ENCODE data around the gene MYBBP1A.

Gene MYBBP1A

DNA sequence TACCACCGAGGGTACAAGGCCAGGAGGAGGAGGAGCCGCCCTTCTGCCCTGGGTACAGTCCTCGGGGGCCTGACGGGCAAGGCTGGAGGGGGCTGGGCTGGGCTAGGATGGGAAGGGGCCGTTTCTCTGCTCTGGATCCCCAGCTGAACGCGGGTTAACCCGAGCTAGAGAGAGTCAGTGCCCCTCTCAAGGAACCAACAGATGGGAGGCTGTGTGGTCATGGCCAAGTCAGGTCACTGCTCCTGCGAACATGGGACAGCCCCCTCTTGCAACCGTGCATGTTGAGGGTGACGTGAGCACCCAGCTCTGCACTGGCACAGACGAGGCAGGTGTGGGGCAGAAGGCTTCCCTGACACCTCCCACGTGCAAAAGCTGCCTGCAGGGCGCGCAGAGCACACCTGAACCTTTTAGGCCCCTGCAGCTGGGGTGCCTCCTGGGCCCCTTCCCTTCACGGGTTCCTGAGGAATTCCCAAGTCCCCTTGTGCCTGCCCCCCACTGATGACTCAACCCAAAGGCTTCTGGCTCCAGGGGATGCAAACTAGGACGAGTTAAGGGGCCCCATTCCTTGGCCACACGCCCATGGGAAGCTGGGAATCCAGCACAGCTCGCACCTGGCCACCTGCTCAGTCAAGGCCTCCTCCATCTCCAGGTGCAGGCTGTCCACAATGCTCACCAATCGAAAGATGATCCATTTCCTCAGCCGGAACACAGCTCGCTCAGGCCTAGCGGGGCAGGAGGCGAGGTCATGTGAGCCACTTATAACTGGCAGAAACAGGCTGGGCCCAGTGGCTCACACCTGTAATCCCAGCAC, 6.3 kb downstream of the MYBBP1A start:
- no peak for DNase-seq

DNA sequence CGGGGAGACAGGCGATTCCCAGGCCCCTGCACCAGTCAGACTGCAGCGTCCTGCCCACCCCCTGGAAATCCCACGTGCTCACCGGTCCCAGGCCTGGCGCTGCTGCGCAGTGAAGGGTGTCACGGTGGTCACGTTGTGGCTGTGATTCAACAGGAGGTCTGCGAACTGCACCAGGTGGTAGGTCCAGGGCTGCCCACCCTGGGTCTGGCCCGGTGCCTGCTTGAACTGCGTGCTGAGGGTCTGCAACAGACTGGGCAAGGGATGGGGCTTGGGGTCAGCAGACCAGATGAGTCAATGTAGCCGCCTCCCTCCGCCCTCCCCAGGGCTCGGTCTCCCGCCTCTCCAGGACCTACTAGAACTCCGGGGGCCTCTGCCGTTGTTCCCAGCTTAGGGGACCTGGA, 7.1 kb downstream of the MYBBP1A start:
- no peak for DNase-seq

DNA sequence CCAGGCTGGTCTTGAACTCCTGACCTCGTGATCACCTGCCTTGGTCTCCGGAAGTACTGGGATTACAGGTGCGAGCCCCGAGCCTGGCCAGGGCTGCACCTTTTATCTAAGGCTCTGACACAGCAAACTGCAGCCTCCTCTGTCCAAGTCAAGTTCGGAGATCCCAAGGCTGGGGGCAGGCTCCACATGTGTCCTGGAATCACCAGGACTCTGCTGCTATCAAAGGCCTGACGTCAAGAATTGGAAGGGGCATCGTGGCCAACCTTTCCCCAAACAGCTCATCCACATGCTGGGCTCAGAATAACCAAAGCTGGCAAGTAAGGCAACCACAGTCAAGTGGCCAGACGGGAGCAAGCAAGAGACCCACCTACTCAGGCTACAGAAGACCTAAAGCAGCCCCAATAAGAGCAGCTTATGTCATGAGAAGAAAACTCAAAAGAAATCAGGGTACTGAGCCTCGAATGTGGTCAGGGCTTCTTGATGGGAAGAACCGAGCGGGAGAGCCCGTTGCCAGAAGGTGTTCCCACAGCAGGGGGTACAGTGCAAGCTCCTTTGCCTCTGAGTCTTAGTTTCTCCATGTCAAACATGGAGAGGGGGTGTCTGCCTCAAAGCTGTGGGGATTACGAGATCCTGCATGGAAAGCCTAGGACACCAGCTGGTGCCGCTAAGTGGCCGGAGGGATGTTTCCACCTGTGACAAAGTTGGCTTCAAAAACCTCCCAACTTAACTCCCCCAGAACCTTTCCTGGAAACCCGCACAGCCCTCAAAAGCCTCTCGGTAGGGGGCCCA, 7.9 kb downstream of the MYBBP1A start:
- DNase-seq = no peak

DNA sequence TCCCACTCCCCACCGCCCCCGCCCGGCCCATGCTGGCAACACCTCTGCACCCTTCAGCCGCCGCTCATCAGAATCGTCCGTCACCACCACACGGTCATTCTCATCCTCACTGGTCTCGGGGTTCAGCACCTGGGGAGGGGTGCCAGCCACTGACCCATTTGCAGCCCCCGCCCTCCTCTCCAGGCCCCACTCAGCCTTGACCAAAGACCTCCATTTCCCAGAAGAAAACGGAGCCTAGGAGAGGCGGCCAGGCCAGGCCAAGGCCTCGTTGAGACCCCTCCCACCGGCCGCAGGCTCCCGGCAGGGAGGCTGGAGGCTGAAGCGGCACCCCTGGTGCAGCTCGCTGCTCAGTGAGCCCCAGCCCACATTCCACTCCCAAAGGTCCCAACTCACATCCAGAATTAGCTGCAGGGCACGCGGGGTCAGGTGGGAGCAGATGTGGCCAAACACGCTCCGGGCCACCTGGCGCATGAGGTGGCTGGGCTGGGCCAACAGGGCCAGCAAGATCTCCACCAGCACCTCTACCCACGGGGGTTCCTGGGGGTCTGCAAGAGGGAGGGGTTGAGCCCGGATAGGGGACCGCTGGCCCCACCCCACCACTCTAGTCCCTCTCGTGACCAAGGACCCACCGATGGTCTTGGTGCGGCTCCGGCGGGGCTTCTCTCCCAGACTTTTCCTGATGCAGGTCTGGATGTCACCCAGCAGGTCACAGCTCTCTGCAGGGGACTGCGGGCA, 9.8 kb downstream of the MYBBP1A start:
- DNase-seq = no peak

DNA sequence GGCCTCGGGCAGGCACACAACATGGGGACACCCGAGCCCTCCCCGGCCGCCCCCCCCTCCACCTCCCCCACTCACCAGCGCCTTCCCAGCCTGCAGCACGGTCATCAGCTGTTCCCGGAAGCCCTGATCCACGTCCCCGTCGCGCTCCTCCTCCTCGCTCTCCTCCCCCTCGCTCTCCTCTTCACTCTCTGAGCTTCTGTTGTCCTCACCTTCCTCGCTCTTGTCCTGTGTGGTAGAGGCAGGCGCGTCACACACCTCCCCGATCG, 10.3 kb downstream of the MYBBP1A start:
- DNase-seq = no peak

DNA sequence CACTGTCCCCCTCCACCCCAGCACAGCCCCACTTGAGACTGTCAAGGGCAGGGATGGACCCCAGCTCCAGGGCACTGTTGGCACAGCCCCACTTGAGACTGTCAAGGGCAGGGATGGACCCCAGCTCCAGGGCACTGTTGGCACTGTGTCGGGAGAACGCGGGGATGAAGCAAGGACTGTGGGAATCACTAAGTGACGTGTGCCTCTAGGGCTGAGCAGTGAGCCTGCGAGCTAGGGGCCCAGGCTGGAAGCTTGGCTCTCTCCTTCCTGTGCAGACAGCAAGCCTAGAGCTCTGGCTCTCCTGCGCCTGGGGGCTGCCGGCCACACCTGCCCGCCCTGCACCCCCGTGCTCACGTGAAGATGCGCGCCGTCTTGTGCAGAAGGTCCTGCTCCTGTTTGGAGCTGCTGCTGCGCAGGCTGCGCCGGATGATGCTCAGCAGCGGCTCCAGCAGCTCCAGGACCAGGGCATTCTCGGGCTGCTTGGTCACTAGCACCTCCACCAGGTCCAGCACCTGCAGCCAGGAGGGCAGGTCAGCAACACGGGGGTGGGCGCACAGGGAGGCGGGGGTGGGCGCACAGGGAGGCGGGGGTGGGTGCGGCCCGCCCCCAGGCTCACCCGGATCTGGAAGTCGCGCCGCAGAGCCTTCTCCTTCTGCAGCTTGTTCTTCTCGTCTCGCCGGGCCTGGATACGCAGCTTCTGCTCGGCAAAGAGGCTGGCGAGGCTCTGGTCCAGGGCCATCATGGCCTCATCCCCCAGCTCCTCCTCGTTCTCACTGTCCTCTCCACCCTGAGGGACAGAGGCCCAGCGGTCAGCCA, 10.8 kb downstream of the MYBBP1A start:
- no peak for DNase-seq

DNA sequence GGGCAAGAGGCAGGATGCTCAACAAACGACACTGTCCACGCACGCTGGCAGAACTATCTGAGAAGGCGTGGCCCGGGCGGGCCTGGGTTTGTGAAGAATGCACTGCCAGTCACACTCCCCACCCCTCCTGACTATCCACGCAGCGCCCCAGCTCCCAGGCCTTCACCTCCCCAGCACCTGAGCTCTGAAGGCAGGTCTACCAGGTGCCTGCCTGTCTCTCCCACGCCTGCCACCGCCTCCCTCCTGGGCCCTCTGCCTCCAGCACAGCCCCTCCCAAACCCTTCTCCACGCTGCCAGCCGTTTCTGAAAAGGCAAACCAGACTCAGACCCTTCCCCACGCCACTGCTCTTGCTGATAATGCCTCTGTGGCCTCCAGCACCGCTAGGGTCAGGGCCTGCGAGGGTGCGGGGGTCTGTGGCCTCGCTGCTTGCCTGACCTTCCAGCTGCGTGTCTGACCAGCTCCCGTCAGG, 11.6 kb downstream of the MYBBP1A start:
- no peak for DNase-seq

DNA sequence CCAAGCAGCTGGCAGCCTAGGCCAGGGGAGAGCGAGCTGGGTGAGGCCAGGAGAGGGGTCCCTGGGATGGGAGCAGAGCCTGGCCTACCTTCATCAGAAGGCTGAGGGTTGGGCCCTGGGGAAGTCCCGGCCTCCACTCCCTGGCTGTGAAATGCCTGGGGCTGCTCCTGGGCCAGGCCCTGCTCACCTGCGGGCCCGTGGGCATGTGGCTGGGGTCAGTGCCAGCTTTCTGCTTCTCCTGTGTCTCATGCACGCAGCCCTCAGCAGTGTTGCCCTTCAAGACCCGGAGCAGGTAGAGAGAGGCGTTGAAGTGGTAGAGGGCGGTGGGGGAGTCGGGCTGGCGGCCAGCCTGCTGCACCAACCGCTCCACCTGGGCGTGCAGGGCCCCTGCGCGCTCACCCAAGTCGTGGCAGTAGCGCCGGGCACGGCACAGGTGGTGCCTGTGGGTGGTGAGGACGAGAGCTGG, 12.4 kb downstream of the MYBBP1A start:
- no peak for DNase-seq

DNA sequence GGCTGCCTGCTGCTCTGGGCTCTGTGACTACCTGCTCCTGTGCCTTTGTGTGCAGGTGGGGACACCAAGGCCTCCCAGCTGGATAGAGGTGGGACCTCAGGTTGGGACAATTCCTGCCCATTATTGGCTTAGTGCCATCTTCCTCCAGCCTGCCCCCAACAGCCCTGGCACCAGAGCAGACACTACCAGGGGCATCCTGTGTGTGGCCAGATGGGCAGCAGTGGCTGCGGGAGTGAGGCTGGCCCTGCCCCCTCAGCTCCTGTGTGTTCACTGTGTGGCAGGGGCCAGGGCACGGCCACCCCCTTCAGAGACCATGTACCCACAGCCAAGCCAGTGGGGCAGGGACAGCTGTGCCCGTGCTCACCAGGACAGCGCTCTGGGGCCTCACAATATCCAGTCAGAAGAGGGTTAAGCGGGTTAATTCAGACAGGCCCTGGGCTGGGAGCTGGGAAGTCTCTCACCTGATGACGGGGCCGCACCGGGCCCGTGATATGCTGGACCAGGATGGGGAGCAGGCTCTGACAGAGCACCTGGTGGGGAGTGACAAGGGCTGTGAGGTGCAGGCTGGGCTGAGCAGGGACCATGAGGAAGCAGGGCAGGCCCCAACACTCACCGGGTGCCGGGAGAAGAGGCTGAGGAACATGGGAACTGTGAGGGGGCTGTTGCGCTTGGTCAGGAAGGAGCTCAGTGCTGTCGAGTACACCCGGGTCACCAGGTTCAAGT, 13.0 kb downstream of the MYBBP1A start:
- no peak for DNase-seq

DNA sequence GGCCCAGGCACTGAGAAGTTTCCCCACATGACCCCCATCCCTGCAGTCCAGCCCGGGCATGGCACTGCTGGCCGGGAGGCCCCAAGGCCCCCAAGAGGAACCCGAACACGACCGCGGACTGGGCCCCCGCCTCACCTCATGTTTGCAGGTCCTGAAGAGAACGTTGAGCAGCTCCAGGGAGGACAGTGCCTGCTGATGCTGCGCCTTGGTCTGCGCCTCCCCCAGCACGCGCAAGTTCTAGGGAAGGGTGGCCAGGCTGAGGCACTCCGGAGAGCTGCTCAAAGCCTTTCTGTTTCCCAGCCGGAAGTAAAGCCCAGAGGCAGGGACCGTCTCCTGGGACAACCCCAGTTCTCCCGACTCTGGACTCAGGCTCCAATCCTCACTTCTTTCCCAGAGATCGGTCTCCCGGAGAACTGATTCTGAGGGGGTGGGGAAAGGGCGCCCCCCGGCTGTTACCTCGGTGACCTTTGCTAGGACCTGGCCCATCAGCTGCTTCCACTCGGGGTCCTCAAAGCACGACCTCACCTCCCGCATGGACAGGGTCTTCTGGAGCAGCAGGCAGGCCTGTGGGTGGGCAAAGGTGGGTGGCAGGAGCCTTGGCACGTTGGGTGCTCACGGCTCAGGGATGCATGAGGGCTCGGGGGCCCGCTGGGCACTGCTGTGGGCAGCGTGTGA, 13.7 kb downstream of the MYBBP1A start:
- DNase-seq = no peak

DNA sequence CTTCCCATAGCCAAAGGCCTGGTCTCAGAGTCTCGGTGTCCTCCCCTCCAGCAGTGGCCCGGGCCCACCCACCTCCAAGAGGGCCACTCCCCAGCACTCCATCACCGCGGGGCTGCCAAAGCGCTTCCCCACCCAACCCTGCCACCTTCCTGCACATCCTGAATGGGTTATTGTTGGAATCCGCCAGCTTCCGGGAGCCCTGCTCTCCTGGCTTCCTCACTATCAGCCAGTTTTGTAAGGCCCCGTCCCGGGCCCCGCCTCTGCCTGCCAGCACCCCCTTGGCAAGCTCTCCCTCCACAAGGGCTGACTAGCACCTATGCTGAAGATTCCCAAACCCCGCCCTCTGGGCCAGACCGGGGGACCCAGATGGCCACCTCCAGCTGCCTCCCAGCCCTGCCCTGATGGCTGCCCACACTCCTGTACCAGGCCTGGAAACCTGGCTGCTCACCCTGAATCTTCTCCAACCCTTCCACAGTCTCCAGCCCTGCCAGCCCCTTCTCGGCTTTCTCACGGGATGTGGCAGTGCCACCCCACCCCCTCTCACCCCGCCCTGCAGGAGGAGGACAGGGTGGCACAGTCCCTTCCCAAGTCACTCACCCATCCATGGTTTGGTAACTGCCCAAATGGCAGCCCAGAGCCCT, 14.4 kb downstream of the MYBBP1A start:
- DNase-seq = no peak

DNA sequence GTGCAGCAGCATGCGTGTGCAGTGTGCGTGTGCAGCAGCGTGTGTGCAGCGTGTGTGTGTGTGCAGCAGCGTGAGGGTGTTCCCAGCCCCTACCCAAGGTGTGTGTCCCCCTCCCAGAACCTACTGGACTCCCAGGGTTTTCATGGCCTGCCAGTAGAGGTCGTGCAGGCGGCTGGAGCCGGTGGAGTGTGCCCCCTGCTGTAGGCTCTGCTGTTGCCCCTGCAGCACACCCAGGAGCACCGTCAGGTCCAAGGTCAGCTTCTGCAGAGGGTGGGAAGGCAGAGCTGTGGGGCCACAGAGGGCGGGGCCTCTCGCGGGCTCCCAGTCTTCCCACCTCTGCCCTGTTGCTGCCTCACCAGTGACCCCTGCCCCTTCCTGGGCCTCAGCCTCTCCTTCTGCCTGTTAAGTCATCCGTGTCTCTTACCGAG, 14.9 kb downstream of the MYBBP1A start:
- DNase-seq = no peak

DNA sequence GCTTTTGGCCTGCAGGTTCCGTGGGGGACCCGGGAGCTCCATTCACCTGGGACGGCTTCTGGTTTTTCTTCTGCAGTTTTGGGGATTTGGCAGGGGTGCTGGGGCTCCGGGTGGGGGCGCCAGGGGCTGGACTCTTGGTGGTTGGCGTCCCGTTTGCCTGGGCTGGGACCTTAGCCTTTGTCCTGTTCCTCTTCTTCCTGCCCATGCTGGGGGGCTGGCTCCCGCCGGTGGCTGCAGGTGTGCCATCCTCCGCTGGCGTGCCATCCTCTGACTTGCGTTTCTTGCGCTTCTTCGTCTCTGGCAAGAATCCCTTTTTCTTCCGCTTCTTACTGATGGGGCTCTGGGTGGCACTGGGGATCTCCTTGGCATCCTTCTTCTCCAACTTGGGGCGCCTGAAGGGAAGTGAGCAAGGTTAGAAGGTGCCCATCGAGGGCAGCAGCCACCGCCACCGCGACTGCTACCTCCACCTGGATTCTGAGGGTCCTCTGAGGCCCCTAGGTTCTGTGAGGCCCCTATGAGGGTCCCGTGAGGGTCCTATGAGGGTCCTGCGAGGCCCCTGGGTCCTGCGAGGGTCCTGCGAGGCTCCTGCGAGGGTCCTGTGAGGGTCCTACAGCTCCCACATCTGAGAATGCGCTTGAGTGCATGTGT, 15.5 kb downstream of the MYBBP1A start:
- no peak for DNase-seq

DNA sequence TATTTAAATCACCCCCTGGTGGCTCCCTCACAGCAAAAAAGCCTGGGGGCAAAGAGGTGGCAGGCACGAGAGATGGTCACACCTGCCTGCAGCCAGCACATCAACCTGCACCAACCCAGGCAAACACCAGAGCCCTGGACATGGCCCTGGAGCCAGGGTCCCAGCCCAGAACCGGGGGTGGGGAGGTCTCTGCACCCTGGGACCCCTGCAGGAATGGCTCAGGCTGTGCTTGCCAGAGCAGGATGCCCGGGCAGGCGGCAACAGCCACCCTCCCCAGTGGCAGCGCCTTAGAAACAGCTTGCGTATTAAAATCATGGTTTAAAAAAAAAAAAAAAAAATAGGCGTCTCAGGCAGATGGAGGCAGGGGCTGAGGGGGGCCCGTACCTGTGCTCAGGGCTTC, 16.2 kb downstream of the MYBBP1A start:
- no peak for DNase-seq

DNA sequence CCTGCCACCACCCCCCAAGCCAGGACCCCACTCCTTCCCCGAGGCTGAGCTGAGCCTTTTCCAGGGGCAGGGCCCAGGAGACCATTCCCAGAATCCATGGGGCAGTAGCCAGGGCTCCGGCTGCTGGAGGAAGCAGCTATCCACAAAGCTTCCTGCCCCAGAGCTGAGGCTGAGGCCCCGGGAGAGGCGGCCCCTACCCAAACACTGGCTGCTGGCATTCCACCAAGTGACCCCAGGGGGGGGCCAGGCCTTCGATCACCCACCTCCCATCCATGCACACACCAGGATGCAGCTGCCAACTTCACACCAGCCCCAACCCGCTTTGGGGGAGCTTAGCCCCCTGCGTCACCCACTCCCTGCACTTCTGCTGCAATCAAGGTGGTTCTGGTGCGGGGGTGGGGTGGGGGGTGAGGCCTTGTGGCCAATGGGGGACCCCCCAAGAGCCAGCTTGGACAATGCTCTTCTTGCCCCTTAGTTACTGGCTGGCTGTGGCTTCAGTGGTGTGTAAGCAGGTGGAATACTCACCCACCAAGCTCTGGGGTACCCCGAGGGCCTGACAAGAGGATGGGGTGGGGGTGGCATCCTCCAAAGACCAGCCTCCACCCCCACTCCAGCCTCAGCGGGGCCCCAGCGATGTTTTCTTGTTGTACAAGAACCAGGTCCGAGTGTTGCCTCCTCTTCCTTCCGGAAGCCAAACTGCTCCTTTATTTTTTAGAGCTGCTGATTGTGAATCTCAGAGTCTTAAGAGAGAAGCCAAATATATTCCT, 16.8 kb downstream of the MYBBP1A start:
- no peak for DNase-seq

DNA sequence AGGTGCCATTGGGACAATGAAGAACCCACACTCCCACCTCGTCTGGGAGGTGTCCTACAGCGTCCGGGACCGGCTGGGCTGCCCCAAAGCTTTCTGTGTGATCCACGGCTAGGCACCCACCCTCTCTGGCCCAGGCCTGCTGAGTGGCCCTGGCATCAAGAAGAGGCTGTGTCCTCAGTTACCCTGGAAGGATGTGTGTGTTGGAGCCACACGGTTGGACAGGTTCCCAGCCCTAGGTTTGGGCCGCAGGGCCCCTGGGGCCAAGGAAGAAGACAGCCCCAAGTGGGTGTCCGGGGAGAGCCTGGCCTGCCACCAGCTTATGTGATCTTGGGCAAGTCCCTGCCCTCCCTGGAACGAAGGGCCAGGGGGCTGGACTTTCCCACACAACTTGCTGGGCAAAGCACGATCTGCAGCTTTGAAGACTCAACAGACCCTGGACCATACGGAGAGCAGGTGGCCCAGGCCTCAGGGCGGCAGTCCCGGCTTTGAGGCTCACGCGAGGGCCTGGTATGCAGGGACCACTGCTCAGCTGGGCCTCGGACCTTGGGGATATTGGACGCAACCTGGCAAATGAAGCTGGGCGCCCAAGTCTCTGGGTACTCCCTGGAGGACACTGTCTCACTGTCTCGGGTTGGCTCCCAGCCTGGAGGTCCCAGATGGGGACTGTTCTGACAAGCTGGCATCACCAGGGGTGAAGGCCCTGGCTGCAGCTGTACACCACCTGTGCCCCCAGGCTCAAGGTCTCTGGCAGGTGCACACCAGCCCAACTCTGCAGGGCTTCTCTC, 17.5 kb downstream of the MYBBP1A start:
- no peak for DNase-seq

DNA sequence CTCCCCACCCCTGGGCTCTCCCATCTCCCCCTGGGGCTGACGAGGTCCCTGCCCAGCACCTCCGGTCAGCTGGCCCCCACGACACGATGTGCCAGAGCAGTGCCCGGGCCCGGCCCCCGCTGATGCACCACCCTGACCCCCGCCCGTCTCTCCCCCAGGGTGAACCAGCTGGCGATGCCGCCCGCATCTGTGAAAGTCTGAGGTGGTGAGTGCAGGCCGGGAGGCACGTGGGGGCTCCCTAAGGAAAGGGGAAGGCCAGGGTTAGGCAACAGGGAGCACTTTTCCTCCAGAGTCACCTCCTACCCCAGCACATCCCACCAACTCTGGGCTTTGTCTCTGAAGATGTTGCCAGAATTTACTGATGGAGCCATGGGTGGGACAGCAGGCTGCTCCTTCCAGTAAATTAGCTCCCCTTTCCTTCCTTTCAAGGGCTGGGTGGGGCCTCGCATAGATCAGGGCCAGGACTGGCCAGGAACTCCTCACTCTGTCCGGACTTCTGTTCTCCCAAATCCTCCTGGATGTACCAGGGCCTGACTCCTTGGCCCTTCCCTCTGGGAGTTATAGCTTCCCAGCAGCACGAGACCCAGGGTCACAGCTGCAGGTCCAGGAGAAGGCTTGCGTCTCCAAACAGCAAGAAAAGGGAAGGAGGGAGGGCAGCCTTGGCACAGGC, 18.3 kb downstream of the MYBBP1A start:
- DNase-seq = no peak

DNA sequence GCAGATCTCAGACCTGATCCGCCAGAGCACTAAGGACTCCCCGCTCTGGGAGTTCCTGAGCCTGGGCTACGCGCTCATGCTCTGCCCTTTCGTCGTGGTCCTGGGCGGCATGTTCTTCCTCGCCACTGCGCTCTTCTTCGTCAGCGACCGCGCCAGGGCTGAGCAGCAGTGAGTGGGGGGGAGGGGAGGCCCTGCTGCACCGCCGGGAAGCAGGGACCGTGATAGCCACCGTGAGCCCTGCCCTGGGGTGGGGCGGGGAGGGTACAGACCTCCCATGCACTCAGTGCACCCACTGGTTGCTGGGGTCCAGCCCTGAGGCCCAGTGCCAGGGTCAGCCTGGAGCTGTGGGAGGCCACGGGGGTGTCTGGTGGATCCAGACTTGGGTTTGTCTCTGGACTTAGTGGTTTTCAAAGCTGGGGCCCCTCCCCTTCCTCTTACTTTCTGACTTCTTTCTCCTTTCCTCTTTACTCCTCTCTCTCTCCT, 18.9 kb downstream of the MYBBP1A start:
- DNase-seq = no peak
